ENCODE data around the gene AGRN.

Gene AGRN

DNA sequence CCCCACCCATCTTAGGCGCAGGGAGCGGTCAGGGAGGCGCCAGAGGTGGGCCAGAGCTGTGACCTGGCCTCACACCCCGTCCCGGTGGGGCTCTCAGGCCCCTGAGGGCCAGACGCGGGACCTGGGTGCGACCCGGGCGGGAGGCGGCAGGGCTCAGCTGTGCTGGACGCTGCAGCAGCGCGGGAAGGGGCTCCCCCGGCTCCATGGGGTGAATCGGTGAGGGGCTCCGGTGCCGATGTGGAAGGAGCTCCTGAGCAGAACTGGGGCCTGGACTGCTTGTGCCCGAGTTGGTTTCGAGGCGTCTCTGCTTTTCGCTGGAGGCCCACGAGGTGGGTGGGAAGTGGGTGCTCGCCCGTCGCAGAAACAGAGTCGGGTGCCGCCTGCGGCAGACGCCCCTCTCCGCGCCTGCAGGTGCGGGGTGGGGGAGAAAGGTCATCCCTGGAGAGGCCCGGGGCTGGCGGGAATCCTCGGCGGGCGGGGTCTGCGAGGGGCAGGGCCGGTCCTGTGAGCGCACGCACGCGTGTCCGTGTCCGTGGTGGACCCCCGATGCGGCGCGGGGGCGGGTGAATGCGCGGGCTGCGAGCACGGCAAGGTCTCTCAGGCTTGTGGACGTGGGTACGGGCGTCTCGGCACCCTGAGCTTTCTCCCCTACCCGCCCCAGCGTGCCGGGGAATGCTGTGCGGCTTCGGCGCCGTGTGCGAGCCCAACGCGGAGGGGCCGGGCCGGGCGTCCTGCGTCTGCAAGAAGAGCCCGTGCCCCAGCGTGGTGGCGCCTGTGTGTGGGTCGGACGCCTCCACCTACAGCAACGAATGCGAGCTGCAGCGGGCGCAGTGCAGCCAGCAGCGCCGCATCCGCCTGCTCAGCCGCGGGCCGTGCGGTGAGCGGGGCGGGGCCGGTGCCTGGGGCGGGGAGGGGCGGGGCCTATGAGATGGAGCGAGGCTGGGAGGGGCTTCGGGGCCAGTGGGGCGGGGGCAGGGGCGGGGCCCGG is 20.4 kb downstream of the AGRN start:
- TF ChIP-seq, protein P1, sequence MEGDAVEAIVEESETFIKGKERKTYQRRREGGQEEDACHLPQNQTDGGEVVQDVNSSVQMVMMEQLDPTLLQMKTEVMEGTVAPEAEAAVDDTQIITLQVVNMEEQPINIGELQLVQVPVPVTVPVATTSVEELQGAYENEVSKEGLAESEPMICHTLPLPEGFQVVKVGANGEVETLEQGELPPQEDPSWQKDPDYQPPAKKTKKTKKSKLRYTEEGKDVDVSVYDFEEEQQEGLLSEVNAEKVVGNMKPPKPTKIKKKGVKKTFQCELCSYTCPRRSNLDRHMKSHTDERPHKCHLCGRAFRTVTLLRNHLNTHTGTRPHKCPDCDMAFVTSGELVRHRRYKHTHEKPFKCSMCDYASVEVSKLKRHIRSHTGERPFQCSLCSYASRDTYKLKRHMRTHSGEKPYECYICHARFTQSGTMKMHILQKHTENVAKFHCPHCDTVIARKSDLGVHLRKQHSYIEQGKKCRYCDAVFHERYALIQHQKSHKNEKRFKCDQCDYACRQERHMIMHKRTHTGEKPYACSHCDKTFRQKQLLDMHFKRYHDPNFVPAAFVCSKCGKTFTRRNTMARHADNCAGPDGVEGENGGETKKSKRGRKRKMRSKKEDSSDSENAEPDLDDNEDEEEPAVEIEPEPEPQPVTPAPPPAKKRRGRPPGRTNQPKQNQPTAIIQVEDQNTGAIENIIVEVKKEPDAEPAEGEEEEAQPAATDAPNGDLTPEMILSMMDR (IDR thresholded peaks at IDR 0.05; ENCODE audit: low read depth, low read length, missing control alignments), result peak; percentile 22
- in situ Hi-C loops (cut with HindIII; ENCODE audit: low sequenced_read_pairs), result no loop called here
- H3K4me3 ChIP-seq (ENCODE audit: low read depth, low read length), result peak overlapping the region; percentile 36
- DNase-seq (ENCODE audit: low read depth), result peak; percentile 52

DNA sequence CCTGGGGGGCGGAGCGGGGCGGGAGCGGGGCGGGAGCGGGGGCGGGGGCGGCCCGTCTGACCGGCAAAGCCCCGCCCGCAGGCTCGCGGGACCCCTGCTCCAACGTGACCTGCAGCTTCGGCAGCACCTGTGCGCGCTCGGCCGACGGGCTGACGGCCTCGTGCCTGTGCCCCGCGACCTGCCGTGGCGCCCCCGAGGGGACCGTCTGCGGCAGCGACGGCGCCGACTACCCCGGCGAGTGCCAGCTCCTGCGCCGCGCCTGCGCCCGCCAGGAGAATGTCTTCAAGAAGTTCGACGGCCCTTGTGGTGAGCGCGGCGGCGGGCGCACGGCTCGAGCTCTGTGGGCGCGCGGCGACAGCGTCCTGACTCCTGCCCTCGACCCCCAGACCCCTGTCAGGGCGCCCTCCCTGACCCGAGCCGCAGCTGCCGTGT is 21.2 kb downstream of the AGRN start:
- DNase-seq (ENCODE audit: low read depth), result no peak
- in situ Hi-C loops (cut with HindIII; ENCODE audit: low sequenced_read_pairs), result no loop called here
- no peak overlapping the region for H3K4me3 ChIP-seq (ENCODE audit: low read depth, low read length)
- TF ChIP-seq, protein P1 (IDR thresholded peaks at IDR 0.05; ENCODE audit: low read depth, low read length, missing control alignments), result no peak

DNA sequence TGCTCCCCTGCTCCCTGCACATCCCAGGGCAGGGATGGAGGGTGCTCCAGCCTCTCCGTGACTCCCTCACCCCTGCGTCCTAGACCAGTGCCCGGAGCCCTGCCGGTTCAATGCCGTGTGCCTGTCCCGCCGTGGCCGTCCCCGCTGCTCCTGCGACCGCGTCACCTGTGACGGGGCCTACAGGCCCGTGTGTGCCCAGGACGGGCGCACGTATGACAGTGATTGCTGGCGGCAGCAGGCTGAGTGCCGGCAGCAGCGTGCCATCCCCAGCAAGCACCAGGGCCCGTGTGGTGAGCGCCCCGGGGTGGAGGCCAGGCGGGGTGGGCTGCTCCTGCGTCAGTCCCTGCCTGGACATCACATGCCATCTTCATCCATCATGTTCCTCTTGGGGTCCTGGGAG is 22.0 kb downstream of the AGRN start:
- TF ChIP-seq, protein P1 (IDR thresholded peaks at IDR 0.05; ENCODE audit: low read depth, low read length, missing control alignments), result no peak
- H3K4me3 ChIP-seq (ENCODE audit: low read depth, low read length), result no peak overlapping the region
- DNase-seq (ENCODE audit: low read depth), result no peak
- in situ Hi-C loops (cut with HindIII; ENCODE audit: low sequenced_read_pairs), result no loop called here

DNA sequence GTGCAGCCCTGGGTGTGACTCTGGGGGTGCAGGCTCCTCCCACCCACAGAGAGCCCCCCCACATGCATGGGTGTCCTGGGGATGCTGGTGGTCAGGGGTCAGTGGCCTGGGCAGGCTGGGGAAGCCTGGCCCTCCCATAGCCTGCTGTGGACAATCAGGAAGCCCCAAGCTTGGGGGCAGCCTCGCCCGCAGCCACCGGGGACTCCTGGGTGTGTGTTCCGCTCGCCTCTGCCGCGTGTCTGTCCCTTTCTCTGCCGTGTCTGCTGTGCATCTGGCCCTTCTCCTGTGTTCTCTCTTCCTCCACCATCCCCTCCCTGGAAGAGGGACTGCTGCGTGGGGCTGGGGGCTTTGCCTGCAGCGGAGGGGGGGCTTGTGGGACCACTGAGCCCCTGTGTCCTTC is 22.9 kb downstream of the AGRN start:
- H3K4me3 ChIP-seq (ENCODE audit: low read depth, low read length), result no peak overlapping the region
- TF ChIP-seq, protein P1 (IDR thresholded peaks at IDR 0.05; ENCODE audit: low read depth, low read length, missing control alignments), result no peak
- no peak for DNase-seq (ENCODE audit: low read depth)
- in situ Hi-C loops (cut with HindIII; ENCODE audit: low sequenced_read_pairs), result no loop called here

DNA sequence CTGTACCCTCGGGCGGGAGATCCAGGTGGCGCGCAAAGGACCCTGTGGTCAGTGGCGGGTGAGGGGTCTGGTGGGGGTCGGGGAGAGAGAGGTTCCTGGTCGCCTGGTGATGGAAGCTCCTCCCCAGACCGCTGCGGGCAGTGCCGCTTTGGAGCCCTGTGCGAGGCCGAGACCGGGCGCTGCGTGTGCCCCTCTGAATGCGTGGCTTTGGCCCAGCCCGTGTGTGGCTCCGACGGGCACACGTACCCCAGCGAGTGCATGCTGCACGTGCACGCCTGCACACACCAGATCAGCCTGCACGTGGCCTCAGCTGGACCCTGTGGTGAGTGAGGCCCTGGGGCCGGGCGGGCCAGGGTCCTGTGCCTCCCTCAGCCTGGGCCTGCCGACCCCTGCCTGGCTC is 23.5 kb downstream of the AGRN start:
- in situ Hi-C loops (cut with HindIII; ENCODE audit: low sequenced_read_pairs), result no loop called here
- H3K4me3 ChIP-seq (ENCODE audit: low read depth, low read length), result no peak overlapping the region

DNA sequence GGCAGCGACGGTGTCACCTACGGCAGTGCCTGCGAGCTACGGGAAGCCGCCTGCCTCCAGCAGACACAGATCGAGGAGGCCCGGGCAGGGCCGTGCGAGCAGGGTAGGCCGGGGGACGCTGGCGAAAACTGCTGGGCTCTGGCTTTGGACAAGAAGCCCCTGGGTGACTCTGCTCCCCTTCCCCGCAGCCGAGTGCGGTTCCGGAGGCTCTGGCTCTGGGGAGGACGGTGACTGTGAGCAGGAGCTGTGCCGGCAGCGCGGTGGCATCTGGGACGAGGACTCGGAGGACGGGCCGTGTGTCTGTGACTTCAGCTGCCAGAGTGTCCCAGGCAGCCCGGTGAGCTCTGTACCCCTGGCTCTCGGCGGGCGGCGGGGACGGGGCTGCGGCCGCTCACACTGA is 24.0 kb downstream of the AGRN start:
- DNase-seq (ENCODE audit: low read depth), result no peak
- in situ Hi-C loops (cut with HindIII; ENCODE audit: low sequenced_read_pairs), result no loop called here
- TF ChIP-seq, protein P1 (IDR thresholded peaks at IDR 0.05; ENCODE audit: low read depth, low read length, missing control alignments), result no peak
- H3K4me3 ChIP-seq (ENCODE audit: low read depth, low read length), result no peak overlapping the region

More for the DNA sequence above, 23.5 kb downstream of the AGRN start:
- no peak for DNase-seq (ENCODE audit: low read depth)
- TF ChIP-seq, protein P1 (IDR thresholded peaks at IDR 0.05; ENCODE audit: low read depth, low read length, missing control alignments), result no peak

Measured in astrocyte of the cerebellum (primary cell).